Type B pancreatic cell (in vitro differentiated cells): ENCODE measurements around the gene KNTC1. TPM values are rescaled to one million over a fixed set of nuclear protein-coding genes. Genes with fewer than 3 reads are reported as not detected.

ENCODE experiments used
- DNase-seq: peaks from one replicate; pipeline ENCODE4 v3.0.0; 2021; ENCODE audit warnings: mixed read lengths; ENCODE audit not compliant: unreplicated experiment; ENCODE audit errors: extremely low spot score
- H3K27ac Mint-ChIP-seq: 2 replicates; pipeline ENCODE4 v1.8.0; 2021; ENCODE audit warnings: mild to moderate bottlenecking, mixed read lengths
- H3K27me3 Mint-ChIP-seq: 2 replicates; pipeline ENCODE4 v1.8.0; 2021; ENCODE audit warnings: mixed read lengths
- H3K36me3 Mint-ChIP-seq: 2 replicates; pipeline ENCODE4 v1.8.0; 2021; ENCODE audit warnings: mixed read lengths
- H3K4me1 Mint-ChIP-seq: one replicate; pipeline ENCODE4 v1.8.0; 2021; ENCODE audit warnings: mixed read lengths; ENCODE audit not compliant: unreplicated experiment
- H3K4me3 Mint-ChIP-seq: 2 replicates; pipeline ENCODE4 v1.8.0; 2021; ENCODE audit warnings: mild to moderate bottlenecking, mixed read lengths
- H3K9me3 Mint-ChIP-seq: 2 replicates; pipeline ENCODE4 v1.8.0; 2021; ENCODE audit warnings: mixed read lengths
- CTCF ChIP-seq: fragments of 200-600 bp; sonication (generic); conservative IDR thresholded peaks from 2 replicates; pipeline ENCODE4 v1.5.0; 2021; ENCODE audit warnings: antibody characterized with exemption, mild to moderate bottlenecking
- total RNA-seq: library from RNA; stranded (reverse); gene quantifications from 2 replicates; pipeline ENCODE4 v1.2.1, GENCODE V29; 2021; ENCODE audit warnings: low replicate concordance

The KNTC1 gene
- total RNA-seq, 1 donor from 2014 or later: 74.8 TPM

GRCh38 chr12:122672515-122672914 is 145.5 kb downstream of the KNTC1 start:
- H3K27ac Mint-ChIP-seq: no peak overlapping the region
- H3K4me3 Mint-ChIP-seq: no peak overlapping the region
- H3K27me3 Mint-ChIP-seq: no peaks in the 10 kb centered on the region
- peaks cover 4% of the 10 kb centered on the region for H3K9me3 Mint-ChIP-seq
- no peak for TF ChIP-seq CTCF
- no peaks in the 10 kb centered on the region for H3K36me3 Mint-ChIP-seq
- H3K4me1 Mint-ChIP-seq: peaks cover 5% of the 10 kb centered on the region
- no peak for DNase-seq

Other genes starting within 250 kb of the KNTC1 start
- 59.1 and 119 TPM in 2 replicates for gene CLIP1, start 104.6 kb upstream of the KNTC1 start, total RNA-seq
- gene ZCCHC8, start 26.3 kb upstream of the KNTC1 start, total RNA-seq: 27.2 and 30.4 TPM in 2 replicates
- 78.0 and 100.0 TPM in 2 replicates for gene RSRC2, start 313 bp upstream of the KNTC1 start, total RNA-seq
- 21.4 and 93.8 TPM in 2 replicates for gene HCAR2, start 176.1 kb downstream of the KNTC1 start, total RNA-seq
- gene HCAR3, start 189.6 kb downstream of the KNTC1 start, total RNA-seq: 0.46 and 2.6 TPM in 2 replicates
- 5.0 and 7.4 TPM in 2 replicates for gene HCAR1, start 203.6 kb downstream of the KNTC1 start, total RNA-seq
- 63.2 and 75.2 TPM in 2 replicates for gene DENR, start 225.6 kb downstream of the KNTC1 start, total RNA-seq
- gene CCDC62, start 247.3 kb downstream of the KNTC1 start, total RNA-seq: 0.57 and 1.0 TPM in 2 replicates